H1 (cell line): Measurements from ENCODE around the gene ACOT12. TPM values are rescaled to one million over a fixed set of nuclear protein-coding genes. Genes with fewer than 3 reads are reported as not detected.

Experiments
- CTCF ChIA-PET: fragments of 300-600 bp; sonication (Branson Sonifier 250); formaldehyde crosslinking; loops from one replicate; lab custom pipeline; 2021; ENCODE audit not compliant: partially characterized antibody; lab: Charles Lee
- POLR2A ChIA-PET: fragments of 300-600 bp; sonication (Branson Sonifier 250); formaldehyde crosslinking; loops from one replicate; lab custom pipeline; 2021; ENCODE audit warnings: inconsistent platforms; ENCODE audit not compliant: partially characterized antibody; lab: Charles Lee
- DNase-seq, 2 experiments: peaks; one replicate each; pipeline versions ENCODE4 v3.0.0 to v3.0.0-alpha.2; 2010 to 2022; ENCODE audit warnings: low spot score in 2 of 2, low read depth in 1 of 2, mixed read lengths in 1 of 2
- FAIRE-seq: peaks from 2 replicates; lab custom pipeline; 2011; peaks lifted over from hg19 to GRCh38; lab: Jason Lieb, UNC
- H2AFZ ChIP-seq: 2 replicates; pipeline ENCODE4 v1.8.1; 2012; ENCODE audit warnings: low read length, inconsistent platforms
- H2AK5ac ChIP-seq: 2 replicates; pipeline ENCODE4 v1.6.1; 2013; ENCODE audit warnings: low read depth, low read length
- H2BK120ac ChIP-seq: replicated peaks from 2 replicates; pipeline ENCODE3; 2013; ENCODE audit warnings: low read depth, low read length, inconsistent platforms
- H2BK12ac ChIP-seq: 2 replicates; pipeline ENCODE4 v1.6.1; 2013; ENCODE audit warnings: low read depth, low read length
- H2BK15ac ChIP-seq: 2 replicates; pipeline ENCODE4 v1.6.1; 2013; ENCODE audit warnings: low read length
- H2BK20ac ChIP-seq: 2 replicates; pipeline ENCODE4 v1.6.1; 2013; ENCODE audit warnings: low read length
- H2BK5ac ChIP-seq: 2 replicates; pipeline ENCODE4 v1.6.1; 2013; ENCODE audit warnings: low read depth, low read length
- H3K14ac ChIP-seq: 2 replicates; pipeline ENCODE4 v1.6.1; 2013; ENCODE audit warnings: inconsistent platforms; ENCODE audit not compliant: insufficient read length
- H3K18ac ChIP-seq: 2 replicates; pipeline ENCODE4 v1.6.1; 2013; ENCODE audit warnings: low read length; ENCODE audit errors: extremely low read depth
- H3K23ac ChIP-seq: 2 replicates; pipeline ENCODE4 v1.6.1; 2013; ENCODE audit warnings: inconsistent platforms; ENCODE audit not compliant: insufficient read length
- H3K23me2 ChIP-seq: 2 replicates; pipeline ENCODE4 v1.6.1; 2013; ENCODE audit warnings: low read depth, low read length
- H3K27ac ChIP-seq: 2 replicates; pipeline ENCODE4 v1.6.1; 2011; ENCODE audit warnings: low read depth, low read length, inconsistent platforms
- H3K27me3 ChIP-seq, 4 experiments: replicated peaks in 1 of 4; 1 replicate in 1 of 4; 2 replicates in 3 of 4; pipeline versions ENCODE4 v1.6.1 to v1.8.1; 2011 to 2013; ENCODE audit warnings: low read length in 3 of 4, mild to moderate bottlenecking in 3 of 4, inconsistent platforms in 2 of 4, mixed read lengths in 2 of 4, moderate library complexity in 1 of 4; ENCODE audit not compliant: control insufficient read depth in 3 of 4, insufficient read depth in 3 of 4; ENCODE audit errors: extremely low read depth in 1 of 4
- H3K36me3 ChIP-seq, 4 experiments: 2 replicates each; pipeline versions ENCODE4 v1.6.1 to v1.8.1; 2011 to 2013; ENCODE audit warnings: mild to moderate bottlenecking in 4 of 4, low read length in 3 of 4, moderate library complexity in 2 of 4, control low read depth in 1 of 4, inconsistent platforms in 1 of 4; ENCODE audit not compliant: insufficient read depth in 4 of 4, control insufficient read depth in 2 of 4
- H3K4ac ChIP-seq: replicated peaks from 2 replicates; pipeline ENCODE3; 2013; ENCODE audit warnings: low read length, low read depth, mixed read lengths, inconsistent platforms; ENCODE audit not compliant: insufficient read length
- H3K4me1 ChIP-seq, 4 experiments: replicated peaks in 1 of 4; 1 replicate in 1 of 4; 2 replicates in 3 of 4; pipeline versions ENCODE4 v1.6.1 to v1.8.1; 2011 to 2013; ENCODE audit warnings: low read length in 3 of 4, inconsistent platforms in 2 of 4, mixed read lengths in 1 of 4; ENCODE audit not compliant: insufficient read depth in 4 of 4, control insufficient read depth in 3 of 4
- H3K4me2 ChIP-seq, 2 experiments: 2 replicates each; pipeline versions ENCODE4 v1.6.1 to v1.8.1; 2011 to 2013; ENCODE audit warnings: low read depth in 2 of 2, low read length in 2 of 2, control low read depth in 1 of 2, inconsistent platforms in 1 of 2, mild to moderate bottlenecking in 1 of 2; ENCODE audit not compliant: insufficient read depth in 1 of 2
- H3K4me3 ChIP-seq, 4 experiments: fragments of 200-600, 300-600 bp in 1 of 4; sonication (generic), shearing (Covaris generic), sonication (Bioruptor Twin) in 1 of 4; 2 replicates each; pipeline versions ENCODE4 v1.5.1 to v1.8.1; 2011 to 2016; ENCODE audit warnings: low read length in 4 of 4, low read depth in 3 of 4, control low read depth in 2 of 4, inconsistent platforms in 2 of 4, mild to moderate bottlenecking in 2 of 4, mixed read lengths in 1 of 4, moderate library complexity in 1 of 4; ENCODE audit not compliant: insufficient read depth in 2 of 4; ENCODE audit errors: extremely low read depth in 1 of 4
- H3K56ac ChIP-seq: replicated peaks from 2 replicates; pipeline ENCODE3; 2013; ENCODE audit warnings: low read depth, mild to moderate bottlenecking, mixed read lengths, low read length, inconsistent platforms; ENCODE audit not compliant: insufficient read length
- H3K79me1 ChIP-seq: 2 replicates; pipeline ENCODE4 v1.6.1; 2013; ENCODE audit warnings: low read depth, low read length, control low read depth
- H3K79me2 ChIP-seq, 2 experiments: 2 replicates each; pipeline versions ENCODE4 v1.6.1 to v1.8.1; 2012 to 2013; ENCODE audit warnings: low read length in 2 of 2, mild to moderate bottlenecking in 2 of 2, inconsistent platforms in 1 of 2; ENCODE audit not compliant: insufficient read depth in 2 of 2, control insufficient read depth in 1 of 2
- H3K9ac ChIP-seq, 4 experiments: replicated peaks in 1 of 4; 1 replicate in 1 of 4; 2 replicates in 3 of 4; pipeline versions ENCODE4 v1.6.1 to v1.8.1; 2011 to 2013; ENCODE audit warnings: low read depth in 3 of 4, low read length in 3 of 4, control low read depth in 2 of 4, mild to moderate bottlenecking in 2 of 4, moderate library complexity in 2 of 4, inconsistent platforms in 1 of 4; ENCODE audit errors: extremely low read depth in 1 of 4
- H3K9me3 ChIP-seq, 2 experiments: 2 replicates each; pipeline versions ENCODE4 v1.6.1 to v1.8.1; 2012 to 2013; ENCODE audit warnings: mild to moderate bottlenecking in 2 of 2, moderate library complexity in 2 of 2, control low read depth in 1 of 2, inconsistent platforms in 1 of 2, low read depth in 1 of 2, low read length in 1 of 2, mixed read lengths in 1 of 2; ENCODE audit not compliant: insufficient read depth in 2 of 2
- H4K20me1 ChIP-seq, 2 experiments: replicated peaks in 1 of 2; 2 replicates each; pipeline versions ENCODE3 to v1.8.1; 2011 to 2013; ENCODE audit warnings: inconsistent platforms in 2 of 2, low read length in 2 of 2, mild to moderate bottlenecking in 1 of 2; ENCODE audit not compliant: insufficient read depth in 2 of 2, control insufficient read depth in 1 of 2
- H4K5ac ChIP-seq: 2 replicates; pipeline ENCODE4 v1.6.1; 2013; ENCODE audit warnings: low read length, low read depth, mixed read lengths, inconsistent platforms; ENCODE audit not compliant: insufficient read length
- H4K8ac ChIP-seq: 2 replicates; pipeline ENCODE4 v1.8.0; 2013; ENCODE audit warnings: mild to moderate bottlenecking, moderate library complexity, low read length, inconsistent platforms; ENCODE audit not compliant: insufficient read depth; ENCODE audit errors: extremely low read depth
- H4K91ac ChIP-seq: replicated peaks from 2 replicates; pipeline ENCODE3; 2013; ENCODE audit warnings: low read length, mixed read lengths, inconsistent platforms; ENCODE audit not compliant: insufficient read length
- ATF2 ChIP-seq: IDR thresholded peaks from 2 replicates; pipeline ENCODE4 v1.6.1; 2012; ENCODE audit warnings: low read length, inconsistent platforms
- BACH1 ChIP-seq: IDR thresholded peaks from 2 replicates; pipeline ENCODE4 v1.6.1; 2012; ENCODE audit warnings: low read length, improper control_type of control experiment
- CHD1 ChIP-seq: IDR thresholded peaks from 2 replicates; pipeline ENCODE4 v1.6.1; 2012; ENCODE audit warnings: low read depth, low read length, improper control_type of control experiment
- E2F6 ChIP-seq: IDR thresholded peaks from 2 replicates; pipeline ENCODE4 v1.6.1; 2012; ENCODE audit warnings: inconsistent platforms
- JUND ChIP-seq: IDR thresholded peaks from 2 replicates; pipeline ENCODE4 v1.6.1; 2011; ENCODE audit warnings: mild to moderate bottlenecking, improper control_type of control experiment, low read length
- MAFK ChIP-seq: IDR thresholded peaks from 2 replicates; pipeline ENCODE4 v1.6.1; 2012; ENCODE audit warnings: low read depth, mild to moderate bottlenecking, improper control_type of control experiment, low read length
- RAD21 ChIP-seq, 2 experiments: IDR thresholded peaks in 1 of 2; conservative IDR thresholded peaks in 1 of 2; 2 replicates each; pipeline ENCODE4 v1.6.1; 2011; ENCODE audit warnings: low read depth in 2 of 2, low read length in 2 of 2, improper control_type of control experiment in 1 of 2, inconsistent platforms in 1 of 2, mild to moderate bottlenecking in 1 of 2, moderate library complexity in 1 of 2
- SAP30 ChIP-seq: fragments of 300-600 bp; sonication (generic); IDR thresholded peaks from 2 replicates; pipeline ENCODE4 v1.7.1; 2012; ENCODE audit warnings: low read length, moderate library complexity, mild to moderate bottlenecking, inconsistent platforms; ENCODE audit not compliant: insufficient read depth, insufficient replicate concordance
- WGBS, 2 experiments: shearing (Covaris generic) in 1 of 2; methylation state at CpG; one replicate each; pipeline versions ENCODE4 v1.1.6 to v1.1.7; 2013 to 2015; ENCODE audit warnings: low lambda C conversion rate in 2 of 2, mixed read lengths in 2 of 2, inconsistent platforms in 1 of 2, low coverage in 1 of 2, missing lambda C conversion rate in 1 of 2; ENCODE audit not compliant: insufficient replicate concordance in 2 of 2, insufficient coverage in 1 of 2, insufficient read length in 1 of 2; ENCODE audit errors: extremely low coverage in 1 of 2, missing lambda C conversion rate in 1 of 2; 5-methylcytosine and 5-hydroxymethylcytosine counted together
- polyA plus RNA-seq, 7 experiments: library from polyadenylated mRNA; depleted of rRNA in 3 of 7; stranded (reverse) in 5 of 7; unstranded in 2 of 7; fragments of >200 nt in 5 of 7; fragments of 200-250 nt in 2 of 7; gene quantifications; 1 replicate in 5 of 7; 2 replicates in 1 of 7; 4 replicates in 1 of 7; pipeline versions ENCODE4 v1.2.1 to v1.2.3, GENCODE V29; 2011 to 2013; ENCODE audit warnings: missing spikeins in 2 of 7, mixed read lengths in 2 of 7
- total RNA-seq: library from RNA; stranded (reverse); fragmentation: NEBNext Ultra II Directional; extraction: Animal tissue kit (Norgen Biotek cat#: 25700); gene quantifications from 2 replicates; pipeline ENCODE4 v1.2.1, GENCODE V29; 2021

ACOT12 gene
- total and polyA plus RNA-seq, 2 of the 8 experiments (the other 6 are each of a cell fraction or from before 2014, with no cell fraction given) = 0.29 TPM; not detected in 1

GRCh38 chr5:81334304-81335061 lies 59.5 kb downstream of the ACOT12 start:
- POLR2A ChIA-PET = no interaction called here
- no peak for TF ChIP-seq RAD21 (IDR thresholded peaks at IDR 0.05 in 1 of 2, conservative IDR thresholded peaks at IDR 0.05 in 1 of 2; ENCODE audit: low read depth in 2 of 2, low read length in 2 of 2)
- no peak for TF ChIP-seq MAFK
- TF ChIP-seq BACH1 = no peak
- no peak for TF ChIP-seq SAP30
- TF ChIP-seq E2F6 = no peak
- no peak for TF ChIP-seq CHD1
- no peak for TF ChIP-seq ATF2
- no peak for TF ChIP-seq JUND

More at GRCh38 chr5:81334304-81335061, 59.5 kb downstream of the ACOT12 start:
- H3K14ac ChIP-seq = no peak overlapping the region
- H2BK12ac ChIP-seq = no peak overlapping the region
- CTCF ChIA-PET = no interaction called here
- FAIRE-seq (no peak), DNase-seq (no peak)
- H3K4ac ChIP-seq = no peak overlapping the region
- no peak overlapping the region for H3K23ac ChIP-seq
- H3K23me2 ChIP-seq = no peaks in the 10 kb centered on the region; the same call in 1 of the 2 replicates
- H3K56ac ChIP-seq = no peak overlapping the region
- no peaks in the 10 kb centered on the region for H3K36me3 ChIP-seq
- H3K27ac ChIP-seq = no peak overlapping the region
- no peaks in the 10 kb centered on the region for H3K79me1 ChIP-seq
- H3K18ac ChIP-seq = no peak overlapping the region
- H2AFZ ChIP-seq = 0 out of 2 replicates have a peak overlapping the region, but pooled peaks have one; percentile 3
- no peak overlapping the region for H4K91ac ChIP-seq
- H4K5ac ChIP-seq = no peak overlapping the region
- H3K4me2 ChIP-seq = no peak overlapping the region
- H2AK5ac ChIP-seq = no peak overlapping the region
- H3K27me3 ChIP-seq = no peaks in the 10 kb centered on the region
- no peaks in the 10 kb centered on the region for H3K9me3 ChIP-seq
- H3K9ac ChIP-seq = no peak overlapping the region
- no peak overlapping the region for H2BK5ac ChIP-seq
- no peaks in the 10 kb centered on the region for H3K79me2 ChIP-seq
- WGBS, 2 experiments = 87% methylated on average over 14 of the region's 14 CpGs; no CpG with 5 or more reads in 1 of the 2 experiments
- no peak overlapping the region for H2BK15ac ChIP-seq
- H4K20me1 ChIP-seq = no peaks in the 10 kb centered on the region
- no peak overlapping the region for H2BK120ac ChIP-seq
- peak overlapping the region; percentile 89 for H4K8ac ChIP-seq
- H3K4me1 ChIP-seq = no peaks in the 10 kb centered on the region
- no peak overlapping the region for H3K4me3 ChIP-seq
- H2BK20ac ChIP-seq = no peak overlapping the region
